ENCODE measurements around the gene AP5B1. TPM values are rescaled to one million over a fixed set of nuclear protein-coding genes. Genes with fewer than 3 reads are reported as not detected.

Gene AP5B1
- total RNA-seq, 2 experiments from 2014 or later: 30.9 to 31.1 TPM

DNA sequence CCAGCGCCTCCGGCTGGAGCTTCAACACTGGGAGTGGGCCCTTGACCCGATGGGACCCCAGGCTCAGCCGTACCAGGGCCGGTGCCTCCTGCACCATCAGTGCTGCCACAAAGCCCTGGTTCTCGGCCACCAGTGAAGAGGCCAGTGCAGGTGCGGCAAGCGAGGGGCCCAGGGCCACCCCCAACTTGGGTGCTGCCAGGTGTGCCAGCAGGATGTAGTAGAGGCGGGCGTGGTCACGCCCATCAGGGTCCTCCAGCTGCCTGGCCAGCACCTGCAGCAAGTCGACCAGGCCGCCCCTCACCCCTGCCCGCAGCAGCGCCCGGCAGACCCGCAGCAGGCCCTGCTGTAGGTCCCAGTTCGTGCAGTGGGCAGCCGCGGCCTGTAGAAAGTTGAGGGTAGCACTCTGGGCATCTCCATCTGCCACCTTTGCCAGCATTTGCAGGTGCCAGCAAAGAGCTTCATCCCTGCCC lies 2.3 kb downstream of the AP5B1 start:
- CTCF ChIA-PET: interaction anchor here (1.4 to 12.0 kb wide), 21 partner anchors 8 to 267 kb away, joined by 3 to 235 read pairs (median 20); partner anchors contain the start of genes CCDC85B, FIBP, KAT5 and RNASEH2C
- Mint-ChIP-seq H3K4me1 (ENCODE audit: low read depth) (peaks cover 32% of the 10 kb centered on the region), H3K4me3 (peak overlapping the region; percentile 89), H3K27me3 (peaks cover 2% of the 10 kb centered on the region), H3K36me3 (ENCODE audit: low read depth) (peaks cover 18% of the 10 kb centered on the region), H3K27ac (no peak overlapping the region), H3K9me3 (no peaks in the 10 kb centered on the region)
- POLR2A ChIA-PET: interaction anchor here (1.0 to 2.0 kb wide), 3 partner anchors 59 to 210 kb away, joined by 3 to 13 read pairs (median 3); partner anchors contain the start of gene KAT5
- ATAC-seq (no peak), DNase-seq (no peak)
- intact Hi-C loops (cut with micrococcal nuclease): no loop called here
- TF ChIP-seq CTCF (IDR thresholded peaks at IDR 0.05): no peak

- DNase-seq (no peak), ATAC-seq (no peak)
- peaks cover 18% of the 10 kb centered on the region for H3K36me3 Mint-ChIP-seq (ENCODE audit: low read depth)
- peak overlapping the region; percentile 32 for H3K4me3 Mint-ChIP-seq
- ChIA-PET CTCF (interaction anchor here (1.4 to 12.0 kb wide), 5 partner anchors 7 to 73 kb away, joined by 3 to 235 read pairs (median 26); partner anchors contain the start of gene KAT5), POLR2A (interaction anchor here (1.0 kb wide), 1 partner anchor 58 kb away, joined by 3 read pairs; no protein-coding TSS in a partner anchor)
- H3K9me3 Mint-ChIP-seq: no peaks in the 10 kb centered on the region
- peaks cover under 1% of the 10 kb centered on the region for H3K27me3 Mint-ChIP-seq
- H3K27ac Mint-ChIP-seq: no peak overlapping the region
- intact Hi-C loops (cut with micrococcal nuclease): no loop called here
- H3K4me1 Mint-ChIP-seq (ENCODE audit: low read depth): peaks cover 28% of the 10 kb centered on the region
- no peak for TF ChIP-seq CTCF (IDR thresholded peaks at IDR 0.05)
These were observed 2.9 kb downstream of the AP5B1 start for GRCh38 chr11:65777821-65778361.

- ATAC-seq: no peak
These were observed 3.5 kb downstream of the AP5B1 start for GRCh38 chr11:65777241-65777640.

DNA sequence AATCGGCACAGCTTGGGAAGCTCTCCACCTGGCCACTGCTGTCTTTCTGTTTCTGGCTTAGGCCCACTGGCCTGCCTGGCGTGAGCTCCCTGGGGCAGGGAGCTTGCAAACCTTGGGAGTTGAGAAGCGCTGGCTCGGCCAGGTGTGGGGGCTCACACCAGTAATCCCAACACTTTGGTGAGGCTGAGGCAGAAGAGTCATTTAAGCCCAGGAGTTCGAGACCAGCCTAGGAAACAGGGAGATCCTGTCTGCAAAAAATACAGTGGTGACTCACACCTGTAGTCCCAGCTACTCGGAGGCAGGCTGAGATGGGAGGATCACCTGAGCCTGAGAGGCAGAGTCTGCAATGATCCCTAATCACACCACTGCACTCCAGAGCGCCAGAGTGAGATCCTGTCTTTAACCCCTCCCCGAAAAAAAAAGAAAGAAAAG lies 4.0 kb downstream of the AP5B1 start:
- no peak for ATAC-seq
- Mint-ChIP-seq H3K27ac (peak overlapping the region; percentile 73), H3K4me1 (ENCODE audit: low read depth) (peaks cover 27% of the 10 kb centered on the region), H3K4me3 (no peak overlapping the region), H3K36me3 (ENCODE audit: low read depth) (peaks cover 18% of the 10 kb centered on the region), H3K27me3 (no peaks in the 10 kb centered on the region), H3K9me3 (no peaks in the 10 kb centered on the region)
- no peak for DNase-seq
- intact Hi-C loops (cut with micrococcal nuclease): no loop called here
- ChIA-PET POLR2A (interaction anchor here (0.8 to 1.5 kb wide), 4 partner anchors 10 to 60 kb away, joined by 3 to 4 read pairs (median 3); no protein-coding TSS in a partner anchor), CTCF (interaction anchor here (0.7 to 12.0 kb wide), 10 partner anchors 9 to 72 kb away, joined by 3 to 235 read pairs (median 4); partner anchors contain the start of genes KAT5 and RNASEH2C)
- TF ChIP-seq CTCF (IDR thresholded peaks at IDR 0.05): no peak

More at GRCh38 chr11:65777241-65777640, 3.5 kb downstream of the AP5B1 start:
- Mint-ChIP-seq H3K9me3 (no peaks in the 10 kb centered on the region), H3K27me3 (no peaks in the 10 kb centered on the region), H3K4me1 (ENCODE audit: low read depth) (peaks cover 27% of the 10 kb centered on the region), H3K27ac (peak overlapping the region; percentile 40), H3K36me3 (ENCODE audit: low read depth) (peaks cover 18% of the 10 kb centered on the region), H3K4me3 (no peak overlapping the region)
- ChIA-PET POLR2A (interaction anchor here (0.5 to 1.4 kb wide), 3 partner anchors 10 to 61 kb away, joined by 3 to 6 read pairs (median 3); no protein-coding TSS in a partner anchor), CTCF (interaction anchor here (1.1 to 12.0 kb wide), 6 partner anchors 13 to 72 kb away, joined by 3 to 235 read pairs (median 4); partner anchors contain the start of genes KAT5 and RNASEH2C)
- DNase-seq: no peak
- intact Hi-C loops (cut with micrococcal nuclease): no loop called here
- no peak for TF ChIP-seq CTCF (IDR thresholded peaks at IDR 0.05)

DNA sequence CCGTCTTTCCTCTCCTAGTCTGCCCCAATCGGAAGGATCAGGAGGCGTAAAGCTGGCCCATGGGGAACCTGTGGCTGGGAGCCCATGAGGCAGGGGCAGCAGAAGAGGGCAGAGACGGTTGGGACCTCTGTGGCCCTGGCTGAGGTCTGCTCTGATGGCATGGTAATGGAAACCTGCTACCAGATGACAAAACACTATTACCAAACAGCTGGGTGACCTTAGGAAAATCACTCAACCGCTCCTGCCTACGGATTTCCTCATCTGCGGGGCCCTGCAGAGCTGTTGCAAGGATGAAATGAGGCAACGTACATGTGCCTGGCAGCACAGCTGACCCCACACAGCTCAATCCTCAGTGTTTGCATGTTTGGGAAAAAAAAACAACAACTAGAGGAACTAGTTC lies 4.6 kb downstream of the AP5B1 start:
- H3K27me3 Mint-ChIP-seq: no peaks in the 10 kb centered on the region

More for the DNA sequence above, 4.6 kb downstream of the AP5B1 start:
- ChIA-PET POLR2A (interaction anchor here (1.2 to 2.1 kb wide), 4 partner anchors 21 to 60 kb away, joined by 3 to 9 read pairs (median 4); partner anchors contain the start of gene RNASEH2C), CTCF (interaction anchor here (0.7 to 12.0 kb wide), 8 partner anchors 9 to 64 kb away, joined by 3 to 235 read pairs (median 4); partner anchors contain the start of genes KAT5 and RNASEH2C)
- TF ChIP-seq CTCF (IDR thresholded peaks at IDR 0.05): no peak
- Mint-ChIP-seq H3K4me3 (no peak overlapping the region), H3K27ac (peak overlapping the region; percentile 73), H3K36me3 (ENCODE audit: low read depth) (peaks cover 18% of the 10 kb centered on the region), H3K9me3 (no peaks in the 10 kb centered on the region), H3K4me1 (ENCODE audit: low read depth) (peaks cover 27% of the 10 kb centered on the region)
- DNase-seq (no peak), ATAC-seq (no peak)
- intact Hi-C loops (cut with micrococcal nuclease): no loop called here
